Neural progenitor cell (in vitro differentiated cells): Measurements from ENCODE around the gene CMTM8.

ENCODE experiments used
- CTCF ChIP-seq: fragments of 200-600 bp; sonication (generic); IDR thresholded peaks from 2 replicates; pipeline ENCODE4 v1.5.1; 2017; ENCODE audit warnings: antibody characterized with exemption, mild to moderate bottlenecking
- EZH2phosphoT487 ChIP-seq: fragments of 200-600 bp; sonication (generic); IDR thresholded peaks from 2 replicates; pipeline ENCODE4 v1.6.1; 2017; ENCODE audit warnings: antibody characterized with exemption

GRCh38 chr3:32303399-32303747 lies 64.9 kb downstream of the CMTM8 start:
- no peak for TF ChIP-seq CTCF
- no peak for TF ChIP-seq EZH2phosphoT487
